HG02973 (cell line): Measurements from ENCODE around the gene CENPK.
"Not testable (repeated sequence)": the region's sequence is repeated elsewhere in the genome, so short reads cannot be mapped to it uniquely, and the experiment has no call there.

Experiments used
- ATAC-seq: cut with Tn5 transposase; IDR thresholded peaks from one replicate; pipeline ENCODE4 v1.9.1; 2021; ENCODE audit warnings: moderate library complexity; ENCODE audit not compliant: unreplicated experiment

Gene CENPK

DNA sequence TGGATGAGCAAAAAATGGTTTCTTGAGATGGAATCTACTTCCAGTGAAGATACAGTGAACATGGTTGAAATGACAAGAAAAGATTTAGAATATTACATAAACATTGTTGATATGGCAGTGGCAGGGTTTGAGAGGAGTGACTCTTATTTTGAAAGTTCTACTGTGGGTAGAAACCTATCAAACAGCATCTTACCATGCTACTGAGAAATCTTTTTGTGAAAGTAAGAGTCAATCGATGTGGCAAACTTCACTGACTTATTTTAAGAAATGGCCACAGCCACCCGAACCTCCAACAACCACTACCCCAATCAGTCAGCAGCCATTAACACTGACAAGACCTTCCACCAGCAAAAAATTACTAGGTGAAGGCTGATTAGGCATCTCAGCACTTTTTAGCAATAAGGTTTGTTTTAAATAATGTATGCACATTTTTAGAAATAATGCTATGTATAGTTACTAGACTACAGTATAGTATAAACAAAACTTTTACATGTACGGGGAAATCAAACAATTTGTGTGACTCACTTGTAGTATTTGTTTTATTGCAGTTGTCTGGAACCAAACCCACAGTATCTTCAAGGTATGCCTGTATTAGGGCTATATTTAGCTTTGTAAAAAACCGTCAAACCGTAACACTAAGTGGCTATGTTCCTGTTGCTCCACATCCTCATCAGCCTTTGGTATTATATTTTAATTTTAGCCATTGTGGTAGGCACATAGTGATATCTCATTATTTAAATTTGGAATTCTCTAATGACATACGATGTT is 50.6 kb downstream of the CENPK start:
- ATAC-seq: no peak

DNA sequence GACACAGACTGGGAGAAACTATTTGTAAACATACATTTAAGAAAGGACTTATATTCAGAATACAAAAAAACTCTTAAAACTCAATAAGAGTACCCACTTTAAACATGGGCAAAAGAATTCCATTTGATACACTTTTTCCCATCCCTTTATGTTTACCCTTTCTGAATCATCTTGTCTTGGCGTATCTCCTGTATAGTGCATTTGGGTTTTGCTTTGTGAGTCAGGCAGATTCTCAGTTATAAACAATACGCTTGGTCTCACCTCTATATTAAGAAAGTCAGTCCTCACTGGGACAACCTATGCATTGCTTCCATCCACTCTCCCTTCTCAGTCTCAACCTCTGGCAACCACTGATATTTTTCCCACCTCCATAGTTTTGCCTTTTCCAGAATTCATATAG is 54.0 kb downstream of the CENPK start:
- ATAC-seq: no peak

DNA sequence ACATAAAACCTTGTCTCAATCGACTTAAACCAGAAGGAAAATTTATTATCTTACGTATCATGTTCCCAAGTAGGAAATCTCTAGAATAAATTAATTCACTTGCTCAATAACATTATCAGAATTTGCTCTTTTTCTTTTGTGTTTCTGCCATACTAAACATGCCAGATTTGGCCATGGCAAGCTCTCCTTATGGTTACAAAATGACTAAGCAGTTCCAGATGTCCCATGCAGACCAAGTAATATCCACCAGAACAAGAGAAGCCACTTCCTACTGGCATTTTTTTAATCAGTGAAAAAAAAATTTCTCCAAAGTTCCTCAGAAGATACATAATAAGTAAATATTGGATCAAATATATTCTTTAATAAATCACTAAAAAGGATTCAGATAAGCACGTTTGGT is 56.0 kb downstream of the CENPK start:
- ATAC-seq: no peak

DNA sequence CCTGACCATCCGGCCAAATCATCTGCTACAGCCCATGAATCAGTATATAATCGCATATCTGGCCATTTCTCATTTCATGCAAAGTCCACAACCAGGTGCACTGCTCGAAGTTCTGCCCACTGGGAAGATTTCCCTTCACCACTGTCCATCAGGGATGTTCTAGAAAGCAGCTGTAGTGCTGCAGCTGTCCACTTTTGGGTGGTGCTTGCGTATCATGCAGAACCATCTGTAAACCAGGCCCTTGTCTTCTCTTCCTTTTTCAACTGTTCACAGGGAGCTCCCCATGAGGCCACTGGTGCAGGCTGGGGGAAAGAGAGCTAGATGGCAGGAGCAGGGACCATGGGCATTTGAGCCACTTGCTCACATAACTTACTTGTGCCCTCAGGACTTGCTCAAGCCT is 73.8 kb downstream of the CENPK start:
- no peak for ATAC-seq

DNA sequence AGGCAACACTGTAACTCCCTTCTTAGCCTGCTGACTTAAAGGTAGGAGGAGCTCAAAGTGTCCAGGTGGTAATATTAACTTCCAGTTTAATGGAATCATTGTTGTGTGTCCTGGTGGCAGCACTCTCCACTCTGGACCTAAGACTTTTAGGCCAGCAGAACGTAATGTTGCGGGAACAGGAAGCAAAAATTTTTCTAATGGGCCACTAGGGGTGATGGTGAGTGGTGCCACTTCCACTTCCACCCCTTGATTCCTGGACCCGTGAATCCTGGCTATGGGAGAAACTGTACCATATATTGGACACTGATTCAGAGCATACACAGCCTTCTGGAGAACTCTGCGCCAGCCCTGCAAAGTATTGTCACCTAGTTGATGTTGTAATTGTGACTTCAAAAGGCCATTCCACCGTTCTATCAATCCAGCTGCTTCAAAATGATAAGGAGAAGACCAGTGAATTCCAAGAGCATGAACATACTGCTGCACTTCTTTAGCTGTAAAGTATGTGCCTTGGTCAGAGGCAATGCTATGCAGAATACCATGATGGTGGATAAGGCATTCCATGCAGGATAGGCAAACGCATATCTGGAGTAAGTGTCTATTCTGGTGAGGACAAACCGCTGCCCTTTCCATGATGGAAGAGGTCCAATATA is 74.8 kb downstream of the CENPK start:
- ATAC-seq: not testable (repeated sequence)

DNA sequence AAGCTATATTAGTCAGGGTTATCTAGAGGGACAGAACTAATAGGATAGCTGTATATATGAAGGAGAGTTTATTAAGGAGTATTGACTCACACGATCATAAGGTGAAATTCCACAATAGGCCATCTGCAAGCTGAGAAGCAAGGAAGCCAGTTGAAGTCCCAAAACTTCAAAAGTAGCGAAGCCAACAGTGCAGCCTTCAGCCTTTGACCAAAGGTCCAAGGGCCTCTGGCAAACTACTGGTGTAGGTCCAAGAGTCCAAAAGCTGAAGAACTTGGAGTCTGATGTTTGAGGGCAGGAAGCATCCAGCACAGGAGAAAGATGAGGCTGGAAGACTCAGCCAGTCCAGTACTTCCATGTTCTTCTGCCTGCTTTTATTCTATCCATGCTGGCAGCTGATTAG is 76.2 kb downstream of the CENPK start:
- not testable (repeated sequence) for ATAC-seq

GRCh38 chr5:65485405-65485804 is 77.6 kb downstream of the CENPK start:
- ATAC-seq: no peak

DNA sequence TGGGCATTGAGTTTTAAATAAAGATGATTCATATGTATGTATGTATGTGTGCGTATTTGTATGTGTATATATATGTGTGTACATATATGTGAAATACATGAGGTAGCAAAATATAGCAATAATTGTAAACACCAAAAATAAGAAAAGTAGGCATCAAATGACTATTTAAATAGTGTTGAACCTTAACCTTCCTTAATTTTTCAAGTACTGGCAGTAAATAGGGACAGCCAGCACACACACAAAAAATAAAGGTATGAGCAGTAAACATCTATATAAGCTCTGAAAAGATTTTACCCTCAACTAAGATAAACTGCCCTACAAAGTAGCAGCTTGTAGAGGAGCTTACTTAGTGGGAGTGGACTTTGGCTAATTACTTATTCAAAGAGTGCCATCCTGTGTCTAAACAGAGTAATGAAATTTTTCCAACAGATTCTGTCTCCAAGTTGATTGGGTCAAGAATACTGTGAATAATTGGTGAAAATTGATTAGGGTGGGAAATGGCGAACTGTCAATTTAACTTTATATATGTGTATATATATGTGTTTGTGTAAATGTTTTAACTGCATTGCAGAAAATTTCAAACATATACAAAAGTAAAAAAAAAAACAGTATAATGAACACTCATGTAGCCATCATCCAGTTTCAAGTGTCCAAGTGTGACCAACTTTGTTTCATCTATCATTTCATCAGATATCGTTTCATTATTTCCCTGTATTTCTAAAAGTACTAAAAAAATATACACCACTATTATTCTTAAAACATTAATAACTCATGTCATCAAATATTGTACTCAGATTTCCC is 79.2 kb downstream of the CENPK start:
- ATAC-seq: peak; percentile 50

DNA sequence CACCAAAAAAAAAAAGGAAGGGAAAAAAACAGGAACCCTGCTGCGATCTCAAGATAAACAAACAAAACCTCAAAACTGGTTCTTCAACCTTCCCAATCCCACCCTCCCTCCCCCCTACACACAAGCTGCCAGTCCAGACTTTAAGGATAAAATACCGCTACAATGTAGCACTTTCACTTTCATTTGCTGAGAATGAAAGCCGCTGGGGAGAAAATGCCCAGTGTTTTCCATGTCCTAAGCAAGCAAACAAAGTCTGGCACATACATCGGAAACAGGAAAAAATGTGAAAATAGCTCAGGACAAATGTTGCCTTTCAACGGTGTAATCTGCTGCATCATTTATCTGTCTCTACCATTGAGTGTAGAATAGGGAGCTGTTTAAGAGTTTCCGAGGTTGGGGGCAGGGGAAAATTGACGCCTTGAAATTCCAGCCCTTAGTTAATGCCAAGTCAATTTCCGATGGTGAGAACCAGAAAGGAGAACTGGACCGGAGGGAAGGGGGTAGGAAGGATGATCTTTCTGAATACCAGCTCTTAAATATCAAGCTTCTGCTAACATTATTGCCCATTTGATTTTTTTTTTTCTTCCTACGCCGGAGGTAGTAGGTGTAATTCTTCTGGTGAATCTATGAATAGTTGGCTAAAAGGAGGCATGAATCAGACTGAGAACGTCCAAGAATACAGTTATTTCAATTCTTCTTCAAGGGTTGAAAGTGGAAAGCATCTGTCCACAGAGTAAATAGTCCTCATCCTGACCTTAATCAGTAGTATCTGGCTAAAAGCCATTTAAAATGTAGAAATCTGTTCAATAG is 80.0 kb downstream of the CENPK start:
- ATAC-seq: no peak

- ATAC-seq: no peak
Measured at GRCh38 chr5:65482296-65482735, 80.7 kb downstream of the CENPK start.

DNA sequence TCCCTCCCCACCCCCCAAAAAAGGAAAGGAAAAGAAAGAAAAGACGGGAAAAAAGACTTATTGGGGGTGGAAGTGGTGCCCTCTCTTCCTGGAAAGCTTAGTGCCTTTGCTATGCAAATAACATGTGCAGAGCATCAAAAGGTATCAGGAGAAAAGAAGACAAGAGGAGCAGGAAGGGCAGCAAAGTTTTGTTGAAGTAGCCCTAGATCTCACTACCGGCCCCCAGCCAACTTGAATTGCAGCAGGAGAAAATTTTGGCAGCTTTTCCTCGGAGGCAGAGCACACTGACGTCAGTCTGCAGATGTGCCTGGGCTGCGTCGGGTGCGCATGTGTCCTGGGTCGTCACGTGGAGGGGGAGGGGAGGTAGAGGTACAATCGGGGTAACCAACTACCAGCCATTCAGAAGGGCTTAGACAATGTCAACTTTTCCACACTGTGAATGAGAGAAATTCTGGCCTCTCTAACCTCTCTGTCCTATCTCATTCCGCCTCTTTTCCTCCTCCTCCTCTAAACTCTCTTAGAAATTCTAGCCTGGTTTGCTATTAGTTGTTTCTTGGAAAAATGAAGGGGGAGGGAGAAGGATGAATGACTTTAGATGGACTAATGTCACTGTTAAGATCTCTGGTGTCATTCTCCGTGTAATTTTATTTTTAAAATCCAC is 81.2 kb downstream of the CENPK start, which contains the start of gene ADAMTS6:
Gene ADAMTS6, minus strand, starts transcription at position 286 of the 661 bp plus-strand sequence. CDS start 8,247 bp downstream, outside the sequence.
- peak; percentile 80 for ATAC-seq

- ATAC-seq: peak; percentile 6
Measured at GRCh38 chr5:65481171-65481581, 81.8 kb downstream of the CENPK start.

GRCh38 chr5:65480306-65480865 is 82.6 kb downstream of the CENPK start:
- peak; percentile 43 for ATAC-seq

DNA sequence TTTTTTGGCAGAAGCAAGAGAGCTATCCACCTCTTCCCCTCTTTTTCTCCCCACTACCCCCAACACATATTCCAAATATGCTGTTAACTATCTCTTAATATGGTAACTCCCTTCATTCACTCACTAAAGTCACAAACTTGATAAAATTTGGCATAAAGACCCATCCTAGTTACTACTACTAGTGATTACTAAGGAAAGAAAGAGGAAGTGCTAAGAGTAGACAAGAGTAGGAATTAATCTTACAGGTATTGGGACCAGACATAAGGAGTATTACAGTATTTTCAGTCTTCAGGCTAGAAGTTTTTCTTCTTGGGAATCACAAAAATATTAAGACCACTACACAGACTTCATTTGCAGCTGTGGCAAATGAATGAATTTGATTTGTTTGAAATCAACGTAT is 83.4 kb downstream of the CENPK start:
- no peak for ATAC-seq

DNA sequence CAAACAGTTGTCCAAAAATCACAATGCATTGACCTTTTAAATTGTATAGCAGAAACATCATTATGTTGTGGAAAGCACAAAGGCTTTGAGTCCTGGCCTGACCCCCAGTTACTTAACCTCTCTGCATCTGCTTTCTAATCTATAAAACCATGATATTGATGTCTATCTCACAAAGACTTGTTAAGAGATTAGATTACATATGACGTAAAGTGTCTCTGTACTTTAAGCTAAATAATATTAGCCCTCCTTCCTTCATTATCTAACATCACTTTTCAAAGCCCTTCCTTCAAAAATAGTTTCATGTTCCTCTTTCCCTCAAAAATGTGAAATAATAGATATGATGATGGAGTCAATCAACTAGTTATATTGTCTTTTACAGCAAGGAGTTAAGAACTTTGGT is 84.6 kb downstream of the CENPK start:
- ATAC-seq: no peak

GRCh38 chr5:65475895-65476294 is 87.1 kb downstream of the CENPK start:
- no peak for ATAC-seq

DNA sequence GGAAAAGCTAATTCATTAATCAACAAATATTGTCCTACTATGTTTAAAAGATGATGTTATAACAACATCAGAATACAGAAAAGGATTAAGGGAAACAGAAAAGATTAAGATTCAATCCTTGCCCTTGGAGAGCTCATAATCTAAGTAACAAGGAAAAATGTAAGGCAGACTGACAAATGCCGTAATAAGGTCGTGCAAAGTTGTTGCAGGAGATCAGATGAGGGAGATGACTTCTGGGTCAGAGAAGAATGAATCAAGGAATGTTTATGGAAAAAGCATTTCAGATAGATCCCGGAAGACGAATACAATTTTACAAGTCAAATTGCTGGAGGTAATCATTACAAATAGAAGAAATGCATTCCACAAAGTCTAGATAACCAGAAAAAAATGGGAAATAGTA is 87.6 kb downstream of the CENPK start:
- no peak for ATAC-seq

- ATAC-seq: no peak
Measured at GRCh38 chr5:65474130-65474711, 88.7 kb downstream of the CENPK start.

GRCh38 chr5:65468633-65469032 is 94.3 kb downstream of the CENPK start:
- ATAC-seq: no peak
